ENCODE data around the gene LOXL1.

Gene LOXL1

DNA sequence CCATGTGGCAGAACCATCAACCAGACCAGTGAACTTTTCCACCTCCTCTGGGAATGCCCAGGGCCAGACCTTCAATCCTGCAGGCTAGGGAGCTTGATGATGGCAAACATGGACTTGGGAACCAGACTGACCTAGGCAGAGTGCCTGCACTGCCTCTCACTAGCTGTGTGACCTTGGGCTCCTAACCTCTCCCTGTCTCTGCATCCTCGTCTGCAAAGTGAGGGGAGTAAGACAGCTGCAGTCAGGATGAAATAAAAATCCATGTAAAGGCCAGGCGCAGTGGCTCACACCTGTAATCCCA, 17.5 kb upstream of the LOXL1 start:
- TF ChIP-seq, protein P1, sequence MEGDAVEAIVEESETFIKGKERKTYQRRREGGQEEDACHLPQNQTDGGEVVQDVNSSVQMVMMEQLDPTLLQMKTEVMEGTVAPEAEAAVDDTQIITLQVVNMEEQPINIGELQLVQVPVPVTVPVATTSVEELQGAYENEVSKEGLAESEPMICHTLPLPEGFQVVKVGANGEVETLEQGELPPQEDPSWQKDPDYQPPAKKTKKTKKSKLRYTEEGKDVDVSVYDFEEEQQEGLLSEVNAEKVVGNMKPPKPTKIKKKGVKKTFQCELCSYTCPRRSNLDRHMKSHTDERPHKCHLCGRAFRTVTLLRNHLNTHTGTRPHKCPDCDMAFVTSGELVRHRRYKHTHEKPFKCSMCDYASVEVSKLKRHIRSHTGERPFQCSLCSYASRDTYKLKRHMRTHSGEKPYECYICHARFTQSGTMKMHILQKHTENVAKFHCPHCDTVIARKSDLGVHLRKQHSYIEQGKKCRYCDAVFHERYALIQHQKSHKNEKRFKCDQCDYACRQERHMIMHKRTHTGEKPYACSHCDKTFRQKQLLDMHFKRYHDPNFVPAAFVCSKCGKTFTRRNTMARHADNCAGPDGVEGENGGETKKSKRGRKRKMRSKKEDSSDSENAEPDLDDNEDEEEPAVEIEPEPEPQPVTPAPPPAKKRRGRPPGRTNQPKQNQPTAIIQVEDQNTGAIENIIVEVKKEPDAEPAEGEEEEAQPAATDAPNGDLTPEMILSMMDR (IDR thresholded peaks at IDR 0.05), result no peak

DNA sequence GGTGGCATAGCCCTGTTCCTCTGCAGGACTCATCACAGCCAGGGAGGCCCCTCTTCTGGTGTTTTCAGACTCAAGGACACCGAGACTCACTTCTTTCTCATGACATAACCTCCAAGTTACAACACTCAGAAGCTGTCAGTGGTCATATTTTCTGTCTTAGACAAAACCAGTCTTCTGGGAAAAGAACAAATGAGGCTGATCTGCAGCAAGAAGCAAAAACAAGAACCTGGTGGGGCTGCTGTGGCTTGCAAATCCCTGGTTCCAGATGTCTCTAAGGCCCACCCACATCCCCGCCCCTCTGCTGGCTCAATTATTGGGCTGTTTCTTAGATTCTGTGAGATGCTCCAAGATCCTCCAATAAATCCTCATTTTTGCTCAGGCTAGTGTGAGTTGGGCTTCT, 16.6 kb upstream of the LOXL1 start:
- TF ChIP-seq, protein P1 (IDR thresholded peaks at IDR 0.05), result no peak

DNA sequence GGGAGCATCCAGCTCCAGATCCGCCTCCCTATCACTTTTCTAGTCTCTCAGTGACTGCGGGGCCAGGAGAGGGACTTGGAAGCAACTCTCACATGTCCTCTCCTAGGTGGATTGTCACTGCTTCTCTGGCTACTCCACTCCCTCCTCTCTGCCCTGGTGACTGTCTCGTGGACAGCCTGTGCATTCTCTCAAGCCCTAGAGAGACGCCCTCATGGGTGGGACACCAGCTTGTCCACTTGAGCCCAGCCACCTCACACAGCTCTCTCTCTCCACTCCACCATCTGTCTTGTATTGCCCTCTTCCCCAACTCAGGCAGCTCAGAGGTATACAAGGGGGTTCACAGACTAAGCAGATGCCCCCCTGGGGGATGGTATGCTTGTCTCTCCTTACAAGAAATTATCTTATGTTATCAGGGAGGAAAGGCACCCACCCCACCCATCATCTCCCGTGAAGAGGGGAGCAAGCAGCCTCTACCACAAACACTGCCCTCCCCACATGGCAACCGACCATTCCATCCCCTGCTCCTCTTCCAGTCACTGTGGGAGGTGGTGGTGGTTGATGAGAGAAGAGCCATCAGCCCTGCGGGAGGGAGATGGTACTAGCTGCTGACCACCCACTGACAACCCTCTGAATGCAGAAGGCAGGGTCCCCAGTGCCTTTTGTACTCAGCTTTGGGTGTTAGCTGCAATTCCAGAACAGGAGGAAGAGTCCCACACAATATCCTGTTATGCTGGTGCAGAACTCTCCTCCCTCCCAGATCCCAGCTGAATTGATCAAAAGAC, 15.5 kb upstream of the LOXL1 start:
- TF ChIP-seq, protein P1 (IDR thresholded peaks at IDR 0.05), result no peak

DNA sequence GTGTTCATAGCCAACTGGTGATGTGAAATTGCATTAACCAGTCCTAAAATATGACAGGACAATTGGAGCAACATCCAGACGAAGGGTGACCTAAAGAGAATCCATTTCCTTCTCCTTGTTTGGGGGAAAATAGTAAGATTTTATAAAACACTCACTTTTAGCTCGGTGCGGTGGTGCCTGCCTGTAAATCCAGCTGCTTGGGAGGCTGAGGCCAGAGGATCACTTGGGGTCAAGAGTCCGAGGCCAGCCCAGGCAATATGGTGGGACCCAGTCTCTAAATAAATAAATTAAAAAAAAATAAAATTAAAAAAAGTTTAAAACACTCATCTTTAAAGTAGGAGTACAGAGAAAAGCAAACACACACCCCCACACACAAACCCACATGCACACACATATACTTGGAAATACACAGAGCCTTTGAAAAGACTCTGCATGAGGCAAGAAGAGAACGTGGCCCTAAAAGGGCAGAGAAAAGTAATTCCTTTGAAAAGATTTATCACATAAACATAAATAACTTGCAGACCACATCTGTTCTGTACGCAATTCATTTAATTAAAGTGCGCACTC, 14.1 kb upstream of the LOXL1 start:
- TF ChIP-seq, protein P1 (IDR thresholded peaks at IDR 0.05), result no peak

DNA sequence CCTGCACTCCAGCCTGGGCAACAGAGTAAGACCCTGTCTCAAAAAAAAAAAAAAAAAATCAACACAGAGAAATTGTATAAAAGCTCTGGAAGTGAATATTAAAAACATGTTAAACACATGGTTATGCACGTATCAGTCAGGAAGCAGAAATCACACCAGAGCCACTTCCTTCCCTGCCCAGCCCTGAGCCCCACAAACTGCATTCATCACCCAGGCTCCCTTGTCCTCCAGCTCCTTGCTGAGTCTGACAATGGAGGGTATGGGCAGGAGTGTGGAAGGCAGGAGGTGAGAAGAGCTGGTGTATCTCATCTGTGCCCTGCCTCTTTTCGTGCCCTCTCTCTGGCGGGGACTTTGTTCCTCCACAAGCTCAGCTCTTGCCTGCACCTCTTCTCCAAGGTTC, 12.1 kb upstream of the LOXL1 start:
- TF ChIP-seq, protein P1 (IDR thresholded peaks at IDR 0.05), result no peak

DNA sequence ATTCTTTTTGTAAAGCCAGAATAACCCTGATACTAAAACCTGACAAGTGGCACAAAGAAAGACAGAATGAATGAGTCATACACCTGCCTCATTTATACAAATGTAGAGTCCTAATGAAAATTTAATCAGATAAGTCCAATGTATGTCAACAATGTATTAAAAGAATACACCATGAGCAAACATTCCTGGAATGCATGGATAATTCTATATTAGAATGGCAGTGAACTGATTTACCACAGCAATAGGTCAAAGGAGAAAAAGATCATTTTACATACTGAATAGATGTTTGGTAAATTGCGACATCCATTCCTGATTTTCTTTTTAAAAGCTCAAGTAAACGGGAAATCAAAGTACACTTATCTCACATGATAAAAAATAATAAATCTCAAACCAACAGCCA, 11.2 kb upstream of the LOXL1 start:
- TF ChIP-seq, protein P1 (IDR thresholded peaks at IDR 0.05), result no peak

DNA sequence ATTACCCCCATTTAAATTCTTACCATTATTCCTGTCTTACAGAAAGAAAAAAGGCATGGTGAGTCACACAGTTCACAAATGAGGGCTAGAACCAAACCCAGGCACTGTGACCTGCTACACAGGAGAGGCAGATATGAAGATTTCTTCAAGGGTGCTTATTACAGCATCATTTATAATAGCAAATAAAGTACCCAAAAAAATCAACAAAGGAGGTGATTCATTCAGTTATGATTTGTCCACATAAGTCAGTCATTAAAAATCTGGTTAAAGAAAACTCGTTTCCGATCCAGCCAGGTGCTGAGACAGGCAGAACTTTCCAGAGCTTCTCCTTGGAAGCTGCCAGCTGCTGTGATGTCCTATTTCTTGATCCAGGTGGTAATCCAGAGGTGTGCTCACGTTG, 7.5 kb upstream of the LOXL1 start:
- TF ChIP-seq, protein P1 (IDR thresholded peaks at IDR 0.05), result no peak
